ENCODE measurements around the gene GSK3B. TPM values are rescaled to one million over a fixed set of nuclear protein-coding genes. Genes with fewer than 3 reads are reported as not detected.

Gene GSK3B
- total RNA-seq, 1 experiment from 2014 or later, result 50.0 TPM

DNA sequence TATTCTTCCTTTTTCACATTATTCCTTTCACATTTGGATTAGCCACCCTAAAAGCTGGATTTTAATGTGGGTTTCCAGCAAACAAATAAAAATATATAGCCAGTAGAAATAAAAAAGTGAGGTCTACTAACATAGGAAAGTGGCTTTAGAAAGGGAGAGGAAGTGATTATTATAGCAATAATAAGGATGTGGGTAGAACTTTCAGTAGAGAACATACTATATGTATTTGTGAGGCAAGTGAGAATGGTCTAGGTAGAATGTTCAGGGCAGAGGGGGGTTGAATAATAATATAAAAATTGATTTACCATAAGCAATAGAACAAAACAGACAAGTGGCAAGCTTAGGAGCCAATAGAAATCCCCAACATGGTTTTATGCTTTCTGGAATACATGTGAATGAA, 223.7 kb downstream of the GSK3B start:
- H3K27me3 ChIP-seq (ENCODE audit: insufficient read depth, low read length), result no peaks in the 10 kb centered on the region
- ChIA-PET RAD21 (ENCODE audit: low non-redundant PET in 1 of 2, low total read pairs in 2 of 2, uncharacterized antibody in 2 of 2, unreplicated experiment in 2 of 2) (no interaction called here), CTCF (no interaction called here), POLR2A (no interaction called here)
- intact Hi-C loops (cut with micrococcal nuclease), result no loop called here
- H3K9me3 ChIP-seq (ENCODE audit: control insufficient read depth in 1 of 2, insufficient read depth in 1 of 2, low read depth in 1 of 2, low read length in 2 of 2), result no peaks in the 10 kb centered on the region
- no peaks in the 10 kb centered on the region for H3K36me3 ChIP-seq (ENCODE audit: control insufficient read depth in 1 of 2, insufficient read depth in 2 of 2, low read length in 2 of 2)
- no peak overlapping the region for H3K27ac ChIP-seq (ENCODE audit: low read depth, low read length)
- BruUV-seq (replicated peaks), result no TSS peak
- TF ChIP-seq YY1 (IDR thresholded peaks at IDR 0.05; ENCODE audit: extremely low read depth, insufficient replicate concordance, low read depth, low read length) (no peak), EGR1 (IDR thresholded peaks at IDR 0.05; ENCODE audit: low read depth) (no peak)
- H3K4me2 ChIP-seq (ENCODE audit: low read length), result no peak overlapping the region
- H2AFZ ChIP-seq (ENCODE audit: low read depth, low read length, poor library complexity, severe bottlenecking), result no peak overlapping the region
- ATAC-seq (no peak), DNase-seq (ENCODE audit: low read depth, low spot score) (no peak)
- H3K4me1 ChIP-seq (ENCODE audit: control insufficient read depth in 1 of 2, insufficient read depth in 2 of 2, low read length in 2 of 2), result no peaks in the 10 kb centered on the region
- H3K4me3 ChIP-seq (replicated peaks in 1 of 2; ENCODE audit: low read depth in 1 of 2, low read length in 2 of 2), result no peak overlapping the region
- no peaks in the 10 kb centered on the region for H3K79me2 ChIP-seq (ENCODE audit: insufficient read depth, low read length)
- no peaks in the 10 kb centered on the region for H3K9me2 ChIP-seq (ENCODE audit: insufficient read depth)
- H4K20me1 ChIP-seq (ENCODE audit: insufficient read depth), result no peaks in the 10 kb centered on the region
- H3K9ac ChIP-seq (ENCODE audit: low read length), result no peak overlapping the region

DNA sequence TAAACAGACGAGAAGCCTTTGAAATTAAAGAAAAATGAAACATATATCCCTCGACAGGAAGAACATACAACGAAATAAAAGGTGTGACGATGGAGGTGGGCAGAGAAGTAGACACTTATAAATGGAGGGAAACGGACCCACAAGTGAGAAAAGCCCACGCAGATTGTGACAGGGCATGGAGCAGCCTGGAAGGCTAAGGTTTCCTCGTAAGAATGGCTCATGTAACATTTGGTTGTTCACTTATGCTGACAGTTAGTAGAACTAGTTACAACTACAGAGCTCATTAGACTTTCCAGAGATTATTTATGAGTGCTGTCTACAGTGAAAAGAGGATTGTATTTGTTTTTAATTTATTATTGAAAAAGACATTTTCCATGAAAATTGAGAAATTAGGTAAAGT, 229.8 kb downstream of the GSK3B start:
- no peaks in the 10 kb centered on the region for H4K20me1 ChIP-seq (ENCODE audit: insufficient read depth)
- H3K4me2 ChIP-seq (ENCODE audit: low read length), result no peak overlapping the region
- H3K9me3 ChIP-seq (ENCODE audit: control insufficient read depth in 1 of 2, insufficient read depth in 1 of 2, low read depth in 1 of 2, low read length in 2 of 2), result no peaks in the 10 kb centered on the region
- H3K36me3 ChIP-seq (ENCODE audit: control insufficient read depth in 1 of 2, insufficient read depth in 2 of 2, low read length in 2 of 2), result peaks cover 0 to 12% of the 10 kb centered on the region in 2 experiments; a peak in 2 of 4 replicates
- no TSS peak for BruUV-seq (replicated peaks)
- ChIA-PET POLR2A (no interaction called here), RAD21 (ENCODE audit: low non-redundant PET in 1 of 2, low total read pairs in 2 of 2, uncharacterized antibody in 2 of 2, unreplicated experiment in 2 of 2) (no interaction called here), CTCF (interaction anchor here (1.2 kb wide), 1 partner anchor 27 kb away, joined by 4 read pairs; no protein-coding TSS in a partner anchor)
- no peaks in the 10 kb centered on the region for H3K27me3 ChIP-seq (ENCODE audit: insufficient read depth, low read length)
- intact Hi-C loops (cut with micrococcal nuclease), result no loop called here
- TF ChIP-seq, protein P1, sequence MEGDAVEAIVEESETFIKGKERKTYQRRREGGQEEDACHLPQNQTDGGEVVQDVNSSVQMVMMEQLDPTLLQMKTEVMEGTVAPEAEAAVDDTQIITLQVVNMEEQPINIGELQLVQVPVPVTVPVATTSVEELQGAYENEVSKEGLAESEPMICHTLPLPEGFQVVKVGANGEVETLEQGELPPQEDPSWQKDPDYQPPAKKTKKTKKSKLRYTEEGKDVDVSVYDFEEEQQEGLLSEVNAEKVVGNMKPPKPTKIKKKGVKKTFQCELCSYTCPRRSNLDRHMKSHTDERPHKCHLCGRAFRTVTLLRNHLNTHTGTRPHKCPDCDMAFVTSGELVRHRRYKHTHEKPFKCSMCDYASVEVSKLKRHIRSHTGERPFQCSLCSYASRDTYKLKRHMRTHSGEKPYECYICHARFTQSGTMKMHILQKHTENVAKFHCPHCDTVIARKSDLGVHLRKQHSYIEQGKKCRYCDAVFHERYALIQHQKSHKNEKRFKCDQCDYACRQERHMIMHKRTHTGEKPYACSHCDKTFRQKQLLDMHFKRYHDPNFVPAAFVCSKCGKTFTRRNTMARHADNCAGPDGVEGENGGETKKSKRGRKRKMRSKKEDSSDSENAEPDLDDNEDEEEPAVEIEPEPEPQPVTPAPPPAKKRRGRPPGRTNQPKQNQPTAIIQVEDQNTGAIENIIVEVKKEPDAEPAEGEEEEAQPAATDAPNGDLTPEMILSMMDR (IDR thresholded peaks at IDR 0.05 in 2 of 3, conservative IDR thresholded peaks at IDR 0.05 in 1 of 3; ENCODE audit: borderline replicate concordance in 1 of 3, insufficient read depth in 1 of 3, low read depth in 2 of 3, low read length in 2 of 3), result no peak
- no peak overlapping the region for H2AFZ ChIP-seq (ENCODE audit: low read depth, low read length, poor library complexity, severe bottlenecking)
- no peak overlapping the region for H3K4me3 ChIP-seq (replicated peaks in 1 of 2; ENCODE audit: low read depth in 1 of 2, low read length in 2 of 2)
- no peaks in the 10 kb centered on the region for H3K79me2 ChIP-seq (ENCODE audit: insufficient read depth, low read length)
- no peaks in the 10 kb centered on the region for H3K4me1 ChIP-seq (ENCODE audit: control insufficient read depth in 1 of 2, insufficient read depth in 2 of 2, low read length in 2 of 2)
- no peak overlapping the region for H3K27ac ChIP-seq (ENCODE audit: low read depth, low read length)
- ATAC-seq (no peak), DNase-seq (ENCODE audit: low read depth, low spot score) (no peak)
- no peak overlapping the region for H3K9ac ChIP-seq (ENCODE audit: low read length)
- no peaks in the 10 kb centered on the region for H3K9me2 ChIP-seq (ENCODE audit: insufficient read depth)

Data from HCT116 (cell line).